Spleen (tissue), 7 donors: ENCODE data around the gene EPHB2.

Source experiments
- POLR2A ChIP-seq, 3 donors: fragments of 450-650 bp; IDR thresholded peaks; one replicate each; pipeline ENCODE4 v1.5.1; 2017; ENCODE audit warnings: antibody characterized with exemption in 3 of 3, mild to moderate bottlenecking in 1 of 3
- POLR2AphosphoS5 ChIP-seq, 3 donors: sonication (generic); formaldehyde crosslinking; IDR thresholded peaks; one replicate each; pipeline ENCODE4 v1.5.1; 2017; ENCODE audit warnings: antibody characterized with exemption in 3 of 3
- TF ChIP-seq, protein P1 (sequence below), 11 experiments: fragments of 200-600 bp in 7 of 11; fragments of 450-650 bp in 4 of 11; sonication (generic) in 4 of 11; IDR thresholded peaks in 8 of 11; conservative IDR thresholded peaks in 3 of 11; 1 replicate in 7 of 11; 2 replicates in 4 of 11; pipeline versions ENCODE4 v1.4.0 to v1.8.0; 2016 to 2021; ENCODE audit warnings: antibody characterized with exemption in 11 of 11, inconsistent platforms in 4 of 11, mild to moderate bottlenecking in 1 of 11
- donor health status: DM: no; HTN: no; CAD: no; lungs with moderate emphysema.
- donor health status: DM: no; HTN: no; CAD: no.
- donor health status: DM: no; HTN: no; CAD: no.

DNA sequence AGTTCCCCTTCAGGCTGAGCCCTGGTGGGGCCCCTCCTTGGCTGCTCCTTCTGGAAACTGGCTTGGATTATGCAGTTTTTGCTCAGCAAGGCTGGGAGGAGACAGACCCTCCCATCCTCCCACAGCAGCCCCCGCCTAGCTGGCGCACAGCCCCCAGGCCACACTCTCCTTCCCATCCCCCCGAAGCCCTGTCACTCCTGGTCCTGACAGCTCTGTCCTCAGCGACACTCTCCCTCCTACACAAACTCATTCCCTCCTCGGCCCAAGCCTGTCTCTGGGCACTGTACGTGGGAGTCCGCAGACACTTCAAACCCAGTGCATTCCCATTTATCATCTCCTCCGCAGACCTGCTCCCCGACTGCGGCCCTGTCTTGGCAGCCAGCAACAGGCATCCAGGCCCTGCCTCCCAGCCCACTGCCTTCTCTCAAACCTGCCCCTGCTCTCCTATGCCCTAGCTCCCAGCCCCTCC lies 25.0 kb upstream of the EPHB2 start:
- TF ChIP-seq POLR2AphosphoS5 (IDR thresholded peaks at IDR 0.05) = no peak
- TF ChIP-seq, protein P1, sequence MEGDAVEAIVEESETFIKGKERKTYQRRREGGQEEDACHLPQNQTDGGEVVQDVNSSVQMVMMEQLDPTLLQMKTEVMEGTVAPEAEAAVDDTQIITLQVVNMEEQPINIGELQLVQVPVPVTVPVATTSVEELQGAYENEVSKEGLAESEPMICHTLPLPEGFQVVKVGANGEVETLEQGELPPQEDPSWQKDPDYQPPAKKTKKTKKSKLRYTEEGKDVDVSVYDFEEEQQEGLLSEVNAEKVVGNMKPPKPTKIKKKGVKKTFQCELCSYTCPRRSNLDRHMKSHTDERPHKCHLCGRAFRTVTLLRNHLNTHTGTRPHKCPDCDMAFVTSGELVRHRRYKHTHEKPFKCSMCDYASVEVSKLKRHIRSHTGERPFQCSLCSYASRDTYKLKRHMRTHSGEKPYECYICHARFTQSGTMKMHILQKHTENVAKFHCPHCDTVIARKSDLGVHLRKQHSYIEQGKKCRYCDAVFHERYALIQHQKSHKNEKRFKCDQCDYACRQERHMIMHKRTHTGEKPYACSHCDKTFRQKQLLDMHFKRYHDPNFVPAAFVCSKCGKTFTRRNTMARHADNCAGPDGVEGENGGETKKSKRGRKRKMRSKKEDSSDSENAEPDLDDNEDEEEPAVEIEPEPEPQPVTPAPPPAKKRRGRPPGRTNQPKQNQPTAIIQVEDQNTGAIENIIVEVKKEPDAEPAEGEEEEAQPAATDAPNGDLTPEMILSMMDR (IDR thresholded peaks at IDR 0.05 in 8 of 11, conservative IDR thresholded peaks at IDR 0.05 in 3 of 11) = no peak
- TF ChIP-seq POLR2A (IDR thresholded peaks at IDR 0.05) = no peak
